Neutrophil (primary cell): ENCODE measurements around the gene CAMKK2.
"Not testable (repeated sequence)": the region's sequence is repeated elsewhere in the genome, so short reads cannot be mapped to it uniquely, and the experiment has no call there.

Source experiments
- H3K27ac ChIP-seq: fragments of 200-600 bp; sonication (generic); 2 replicates; pipeline ENCODE4 v1.5.1; 2016; ENCODE audit warnings: mild to moderate bottlenecking, moderate library complexity
- H3K27me3 ChIP-seq: fragments of 200-600 bp; sonication (generic); 2 replicates; pipeline ENCODE4 v1.6.0; 2016; ENCODE audit warnings: mild to moderate bottlenecking
- H3K36me3 ChIP-seq: fragments of 200-600 bp; sonication (generic); 2 replicates; pipeline ENCODE4 v1.5.1; 2017
- H3K4me1 ChIP-seq, 2 experiments: fragments of 200-600 bp in 1 of 2; sonication (generic) in 1 of 2; 1 replicate in 1 of 2; 2 replicates in 1 of 2; pipeline versions ENCODE4 v1.5.1 to v1.6.1; 2013 to 2016; ENCODE audit warnings: low read depth in 1 of 2, low read length in 1 of 2, mild to moderate bottlenecking in 1 of 2, moderate library complexity in 1 of 2; ENCODE audit not compliant: control insufficient read depth in 1 of 2, insufficient read depth in 1 of 2
- H3K4me3 ChIP-seq, 2 experiments: fragments of 200-600 bp in 1 of 2; sonication (generic) in 1 of 2; 1 replicate in 1 of 2; 2 replicates in 1 of 2; pipeline ENCODE4 v1.5.1; 2013 to 2016; ENCODE audit warnings: low read depth in 1 of 2, low read length in 1 of 2, mild to moderate bottlenecking in 1 of 2, moderate library complexity in 1 of 2
- H3K9me3 ChIP-seq: fragments of 200-600 bp; sonication (generic); 2 replicates; pipeline ENCODE4 v1.5.1; 2016
- TF ChIP-seq, protein P1 (sequence below): fragments of 200-600 bp; sonication (generic); IDR thresholded peaks from 2 replicates; pipeline ENCODE4 v1.5.1; 2016; ENCODE audit warnings: antibody characterized with exemption

Gene CAMKK2

DNA sequence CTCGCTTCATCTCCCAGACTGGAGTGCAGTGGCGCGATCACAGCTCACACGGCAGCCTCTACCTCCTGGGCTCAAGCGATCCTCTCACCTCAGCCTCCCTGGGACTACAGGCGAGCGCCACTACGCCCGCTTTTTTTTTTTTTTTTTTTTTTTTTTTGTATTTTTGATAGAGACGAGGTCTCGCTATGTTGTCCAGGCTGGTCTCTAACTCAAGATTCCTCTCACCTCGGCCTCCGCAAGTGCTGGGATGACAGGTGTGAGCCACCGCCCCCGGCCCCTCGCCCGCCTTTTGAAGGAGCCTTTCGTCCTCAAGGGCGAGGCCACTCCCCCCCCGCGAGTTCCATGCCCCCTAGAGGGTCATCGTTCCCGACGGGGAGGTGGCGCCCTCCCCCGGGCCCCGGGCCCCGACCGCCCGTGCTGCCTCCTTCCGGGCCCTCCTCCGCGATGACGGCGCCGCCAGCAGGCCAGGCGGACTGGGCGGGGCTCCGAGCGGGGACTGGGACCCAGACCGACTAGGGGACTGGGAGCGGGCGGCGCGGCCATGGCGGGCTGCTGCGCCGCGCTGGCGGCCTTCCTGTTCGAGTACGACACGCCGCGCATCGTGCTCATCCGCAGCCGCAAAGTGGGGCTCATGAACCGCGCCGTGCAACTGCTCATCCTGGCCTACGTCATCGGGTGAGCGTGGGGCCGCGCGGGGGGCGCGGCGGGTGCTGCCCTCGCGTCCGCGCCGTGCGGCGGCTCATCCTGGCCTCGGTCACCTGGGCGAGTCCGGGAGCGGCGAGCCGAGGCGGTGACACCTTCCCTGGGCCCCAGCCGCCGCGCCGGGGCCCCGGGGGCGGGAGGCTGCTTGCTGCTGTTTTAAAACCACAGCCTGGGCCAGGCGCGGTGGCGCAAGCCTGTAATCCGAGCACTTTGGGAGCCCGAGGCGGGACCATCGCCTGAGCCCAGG is 86.6 kb downstream of the CAMKK2 start, which contains the start of gene P2RX4:
Gene P2RX4, plus strand, starts transcription at position 506 of the 949 bp plus-strand sequence. Its CDS starts 36 bp downstream, at position 542.
- H3K9me3 ChIP-seq, result no peaks in the 10 kb centered on the region

DNA sequence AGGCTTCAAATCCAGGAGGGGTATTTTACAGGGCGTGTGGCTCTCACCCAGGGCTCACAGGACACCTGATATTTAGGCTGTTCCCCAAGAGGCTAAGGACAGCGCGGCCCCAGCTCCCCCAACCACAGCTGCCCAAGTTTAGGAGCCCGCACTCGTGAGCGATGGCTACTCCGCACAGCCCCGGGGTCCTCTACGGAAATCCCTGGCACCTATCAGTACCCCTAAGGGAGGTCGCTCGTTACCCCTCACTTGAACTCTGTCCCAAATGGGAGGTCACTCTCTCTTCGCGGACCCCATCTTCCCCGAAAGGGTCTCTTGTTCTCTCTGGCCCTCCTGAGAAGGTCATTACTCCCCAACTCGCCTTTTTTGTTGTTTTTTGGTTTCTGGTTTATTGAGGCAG is 87.3 kb downstream of the CAMKK2 start:
- Histone ChIP-seq H3K4me1 (peaks cover 3 to 9% of the 10 kb centered on the region in 2 experiments), H3K27me3 (no peaks in the 10 kb centered on the region), H3K4me3 (peak overlapping the region; percentile 75 to 83), H3K9me3 (no peaks in the 10 kb centered on the region), H3K27ac (peak overlapping the region; percentile 86), H3K36me3 (no peaks in the 10 kb centered on the region)
- TF ChIP-seq, protein P1, sequence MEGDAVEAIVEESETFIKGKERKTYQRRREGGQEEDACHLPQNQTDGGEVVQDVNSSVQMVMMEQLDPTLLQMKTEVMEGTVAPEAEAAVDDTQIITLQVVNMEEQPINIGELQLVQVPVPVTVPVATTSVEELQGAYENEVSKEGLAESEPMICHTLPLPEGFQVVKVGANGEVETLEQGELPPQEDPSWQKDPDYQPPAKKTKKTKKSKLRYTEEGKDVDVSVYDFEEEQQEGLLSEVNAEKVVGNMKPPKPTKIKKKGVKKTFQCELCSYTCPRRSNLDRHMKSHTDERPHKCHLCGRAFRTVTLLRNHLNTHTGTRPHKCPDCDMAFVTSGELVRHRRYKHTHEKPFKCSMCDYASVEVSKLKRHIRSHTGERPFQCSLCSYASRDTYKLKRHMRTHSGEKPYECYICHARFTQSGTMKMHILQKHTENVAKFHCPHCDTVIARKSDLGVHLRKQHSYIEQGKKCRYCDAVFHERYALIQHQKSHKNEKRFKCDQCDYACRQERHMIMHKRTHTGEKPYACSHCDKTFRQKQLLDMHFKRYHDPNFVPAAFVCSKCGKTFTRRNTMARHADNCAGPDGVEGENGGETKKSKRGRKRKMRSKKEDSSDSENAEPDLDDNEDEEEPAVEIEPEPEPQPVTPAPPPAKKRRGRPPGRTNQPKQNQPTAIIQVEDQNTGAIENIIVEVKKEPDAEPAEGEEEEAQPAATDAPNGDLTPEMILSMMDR, result no peak

More for the DNA sequence above, 86.6 kb downstream of the CAMKK2 start, which contains the start of gene P2RX4:
- TF ChIP-seq, protein P1, result peak; percentile 43
- Histone ChIP-seq H3K4me1 (peaks cover 9 to 14% of the 10 kb centered on the region in 2 experiments), H3K27me3 (no peaks in the 10 kb centered on the region), H3K27ac (peak within 1 kb of the TSS; percentile 86), H3K36me3 (no peaks in the 10 kb centered on the region), H3K4me3 (peak within 1 kb of the TSS; percentile 75 to 83)

DNA sequence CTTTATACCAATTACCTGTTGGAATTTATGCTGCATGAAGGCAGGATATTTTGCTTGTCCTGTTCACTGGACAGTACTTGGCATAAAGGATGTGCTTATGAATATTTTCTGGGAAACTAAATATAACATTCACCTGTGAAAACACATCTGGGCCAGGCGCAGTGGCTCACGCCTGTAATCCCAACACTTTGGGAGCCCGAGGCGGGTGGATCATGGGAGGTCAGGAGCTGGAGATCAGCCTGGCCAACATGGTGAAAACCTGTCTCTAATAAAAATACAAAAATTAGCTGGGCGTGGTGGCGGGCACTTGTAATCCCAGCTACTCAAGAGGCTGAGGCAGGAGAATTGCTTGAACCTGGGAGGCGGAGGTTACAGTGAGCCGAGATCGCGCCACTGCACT is 87.9 kb downstream of the CAMKK2 start:
- H3K9me3 ChIP-seq, H3K36me3 ChIP-seq, H3K27me3 ChIP-seq, H3K27ac ChIP-seq, H3K4me1 ChIP-seq, H3K4me3 ChIP-seq: not testable (repeated sequence)

DNA sequence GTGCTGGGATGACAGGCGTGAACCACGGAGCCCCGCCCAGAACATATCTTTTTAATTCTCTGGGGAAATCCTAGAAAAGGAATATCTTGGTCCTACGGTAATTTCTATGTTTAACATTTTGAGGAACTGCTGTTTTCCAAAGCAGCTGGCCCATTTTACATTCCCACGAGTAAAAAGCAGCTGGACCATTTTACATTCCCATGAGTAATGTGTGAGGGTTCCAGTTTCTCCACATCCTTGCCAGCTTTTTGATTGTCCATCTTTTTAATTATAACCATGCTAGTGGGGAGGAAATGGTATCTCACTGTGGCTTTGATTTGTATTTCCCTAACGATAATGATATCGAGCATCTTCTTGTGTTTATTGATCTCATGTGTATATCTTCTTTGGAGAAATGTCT is 91.0 kb downstream of the CAMKK2 start:
- TF ChIP-seq, protein P1, result no peak
- H3K4me3 ChIP-seq, result no peak overlapping the region
- no peaks in the 10 kb centered on the region for H3K27me3 ChIP-seq
- H3K9me3 ChIP-seq, result no peaks in the 10 kb centered on the region
- H3K36me3 ChIP-seq, result no peaks in the 10 kb centered on the region
- H3K4me1 ChIP-seq, result peaks cover 0 to 3% of the 10 kb centered on the region in 2 experiments
- no peak overlapping the region for H3K27ac ChIP-seq

DNA sequence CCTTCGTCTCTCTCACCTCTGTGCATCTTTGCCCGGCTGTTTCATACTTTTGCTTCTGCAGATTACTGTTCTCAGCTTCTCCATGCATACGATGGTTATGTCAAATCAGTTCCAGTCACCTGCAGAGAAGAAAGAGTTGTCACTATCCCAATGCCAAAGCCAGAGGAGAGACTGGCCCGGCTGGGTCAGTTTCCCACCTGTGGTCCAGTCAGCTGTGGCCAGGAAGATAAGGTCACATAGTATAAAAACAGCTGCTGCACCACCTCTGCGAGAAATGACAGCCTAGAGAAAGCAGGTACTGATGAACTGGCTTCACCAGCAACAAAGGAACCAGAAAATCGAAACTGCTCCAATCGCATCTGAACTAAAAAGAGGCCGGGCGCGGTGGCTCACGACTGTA is 93.0 kb downstream of the CAMKK2 start:
- H3K27me3 ChIP-seq, result no peaks in the 10 kb centered on the region
- H3K4me1 ChIP-seq, result no peaks in the 10 kb centered on the region
- H3K4me3 ChIP-seq, result no peak overlapping the region
- H3K27ac ChIP-seq, result no peak overlapping the region
- TF ChIP-seq, protein P1, result no peak
- H3K9me3 ChIP-seq, result no peaks in the 10 kb centered on the region
- H3K36me3 ChIP-seq, result no peaks in the 10 kb centered on the region
